Measurements from ENCODE around the gene MGAT4D. TPM values are rescaled to one million over a fixed set of nuclear protein-coding genes. Genes with fewer than 3 reads are reported as not detected.

Gene MGAT4D
- total RNA-seq, 4 donors from 2014 or later, result not detected

GRCh38 chr4:140408974-140409373 is 89.1 kb downstream of the MGAT4D start:
- H3K36me3 ChIP-seq, result no peaks in the 10 kb centered on the region
- H3K4me3 ChIP-seq, result no peak overlapping the region
- no peak overlapping the region for H3K27ac ChIP-seq
- H3K4me1 ChIP-seq, result no peaks in the 10 kb centered on the region
- WGBS, result 79% methylated on average over 1 of the region's 1 CpG
- no peaks in the 10 kb centered on the region for H3K27me3 ChIP-seq
- TF ChIP-seq EP300 (IDR thresholded peaks at IDR 0.05) (no peak), POLR2A (IDR thresholded peaks at IDR 0.05) (no peak), POLR2AphosphoS5 (IDR thresholded peaks at IDR 0.05) (no peak), CTCF (IDR thresholded peaks at IDR 0.05) (no peak)
- H3K9me3 ChIP-seq, result no peaks in the 10 kb centered on the region
- no peak for DNase-seq (ENCODE audit: low spot score in 2 of 2)

GRCh38 chr4:140406292-140406691 is 91.8 kb downstream of the MGAT4D start:
- no peaks in the 10 kb centered on the region for H3K4me1 ChIP-seq
- no peak for TF ChIP-seq CTCF (IDR thresholded peaks at IDR 0.05)
- TF ChIP-seq POLR2A (IDR thresholded peaks at IDR 0.05), result no peak
- TF ChIP-seq EP300 (IDR thresholded peaks at IDR 0.05), result no peak
- TF ChIP-seq POLR2AphosphoS5 (IDR thresholded peaks at IDR 0.05), result no peak

GRCh38 chr4:140400111-140400510 is 98.0 kb downstream of the MGAT4D start:
- TF ChIP-seq POLR2A (IDR thresholded peaks at IDR 0.05), result no peak
- TF ChIP-seq POLR2AphosphoS5 (IDR thresholded peaks at IDR 0.05), result no peak
- TF ChIP-seq EP300 (IDR thresholded peaks at IDR 0.05), result no peak
- TF ChIP-seq CTCF (IDR thresholded peaks at IDR 0.05), result no peak
- no peaks in the 10 kb centered on the region for H3K36me3 ChIP-seq
- no peak for DNase-seq (ENCODE audit: low spot score in 2 of 2)
- WGBS, result 65% methylated on average over 2 of the region's 2 CpGs
- no peaks in the 10 kb centered on the region for H3K27me3 ChIP-seq
- no peaks in the 10 kb centered on the region for H3K4me1 ChIP-seq
- no peak overlapping the region for H3K27ac ChIP-seq
- H3K9me3 ChIP-seq, result no peaks in the 10 kb centered on the region
- H3K4me3 ChIP-seq, result no peak overlapping the region

More at GRCh38 chr4:140406292-140406691, 91.8 kb downstream of the MGAT4D start:
- no peaks in the 10 kb centered on the region for H3K9me3 ChIP-seq
- H3K27me3 ChIP-seq, result no peaks in the 10 kb centered on the region
- H3K27ac ChIP-seq, result no peak overlapping the region
- no peak overlapping the region for H3K4me3 ChIP-seq
- no peaks in the 10 kb centered on the region for H3K36me3 ChIP-seq
- no peak for DNase-seq (ENCODE audit: low spot score in 2 of 2)

GRCh38 chr4:140395668-140396067 is 102.4 kb downstream of the MGAT4D start:
- no peaks in the 10 kb centered on the region for H3K4me1 ChIP-seq
- H3K4me3 ChIP-seq, result no peak overlapping the region
- DNase-seq (ENCODE audit: low spot score in 2 of 2), result no peak
- H3K27ac ChIP-seq, result no peak overlapping the region
- H3K9me3 ChIP-seq, result no peaks in the 10 kb centered on the region
- H3K36me3 ChIP-seq, result no peaks in the 10 kb centered on the region
- no peak for TF ChIP-seq EP300 (IDR thresholded peaks at IDR 0.05)
- no peak for TF ChIP-seq POLR2AphosphoS5 (IDR thresholded peaks at IDR 0.05)
- TF ChIP-seq POLR2A (IDR thresholded peaks at IDR 0.05), result no peak
- no peak for TF ChIP-seq CTCF (IDR thresholded peaks at IDR 0.05)
- H3K27me3 ChIP-seq, result no peaks in the 10 kb centered on the region
- 60% methylated on average over 5 of the region's 5 CpGs for WGBS

Other genes with a start within 250 kb of the MGAT4D start
- 10 to 100 TPM; 26.9 to 42.9 (median 34.4) TPM for gene SCOC, start 124.6 kb downstream of the MGAT4D start, total RNA-seq
- 1 to 10 TPM in 1 of 4 donors, under 1 TPM in 2, not detected in 1; 0.34 to 1.1 (median 0.51) TPM for gene CLGN, start 70.6 kb downstream of the MGAT4D start, total RNA-seq
- 10 to 100 TPM; 12.2 to 20.8 (median 17.1) TPM for gene ELMOD2, start 25.9 kb upstream of the MGAT4D start, total RNA-seq
- gene UCP1, start 70.7 kb upstream of the MGAT4D start, total RNA-seq, result not detected

All from suprapubic skin (tissue), 4 donors.